AG04449 (cell line): ENCODE measurements around the gene BPTF.
"Not testable (repeated sequence)": the region's sequence is repeated elsewhere in the genome, so short reads cannot be mapped to it uniquely, and the experiment has no call there.

ENCODE experiments used
- CTCF ChIA-PET: fragments of 350-600 bp; formaldehyde crosslinking; extraction: SDS; loops from one replicate; lab custom pipeline; 2021; ENCODE audit warnings: antibody characterized with exemption; lab: Yijun Ruan, JAX
- POLR2A ChIA-PET: fragments of 400-600, 350-600 bp; formaldehyde crosslinking; extraction: SDS; loops from one replicate; lab custom pipeline; 2020; ENCODE audit warnings: antibody characterized with exemption, inconsistent platforms; lab: Yijun Ruan, JAX
- DNase-seq: peaks from one replicate; pipeline ENCODE4 v3.0.0-alpha.2; 2010; ENCODE audit warnings: low read depth, low spot score
- H3K4me3 ChIP-seq: 2 replicates; pipeline ENCODE4 v1.5.1; 2011; ENCODE audit warnings: low read depth, mild to moderate bottlenecking, control low read depth, low read length
- CTCF ChIP-seq: IDR thresholded peaks from one replicate; pipeline ENCODE4 v1.5.1; 2011; ENCODE audit warnings: mild to moderate bottlenecking, moderate library complexity, low read length, control low read depth, inconsistent platforms; ENCODE audit not compliant: insufficient read depth; ENCODE audit errors: missing control alignments

BPTF gene

GRCh38 chr17:67922503-67922902, 97.2 kb downstream of the BPTF start:
- ChIA-PET CTCF (no interaction called here), POLR2A (no interaction called here)
- DNase-seq = no peak
- H3K4me3 ChIP-seq = no peak overlapping the region
- no peak for TF ChIP-seq CTCF

GRCh38 chr17:67928842-67929241, 103.5 kb downstream of the BPTF start:
- POLR2A ChIA-PET, CTCF ChIA-PET, DNase-seq, H3K4me3 ChIP-seq: not testable (repeated sequence)

- ChIA-PET POLR2A (no interaction called here), CTCF (no interaction called here)
- no peak overlapping the region for H3K4me3 ChIP-seq
- TF ChIP-seq CTCF = no peak
- no peak for DNase-seq
These were observed 105.9 kb downstream of the BPTF start for GRCh38 chr17:67931227-67931626.

- peak; percentile 33 for TF ChIP-seq CTCF
- DNase-seq = no peak
- CTCF ChIA-PET = interaction anchor here (0.7 to 1.6 kb wide), 10 partner anchors 9 to 142 kb away, joined by 3 to 5 read pairs (median 4); no protein-coding TSS in a partner anchor
- H3K4me3 ChIP-seq = no peak overlapping the region
- POLR2A ChIA-PET = no interaction called here
These were observed 117.5 kb downstream of the BPTF start for GRCh38 chr17:67942810-67943209.

GRCh38 chr17:67944035-67944434, 118.7 kb downstream of the BPTF start:
- no peak overlapping the region for H3K4me3 ChIP-seq
- POLR2A ChIA-PET = no interaction called here
- CTCF ChIA-PET = interaction anchor here (0.8 to 1.6 kb wide), 4 partner anchors 12 to 25 kb away, joined by 4 to 5 read pairs (median 4); no protein-coding TSS in a partner anchor
- no peak for TF ChIP-seq CTCF
- DNase-seq = no peak

GRCh38 chr17:67946513-67946912, 121.2 kb downstream of the BPTF start:
- ChIA-PET CTCF (interaction anchor here (1.3 to 1.9 kb wide), 4 partner anchors 13 to 118 kb away, joined by 4 to 6 read pairs (median 4); no protein-coding TSS in a partner anchor), POLR2A (no interaction called here)
- no peak for TF ChIP-seq CTCF
- no peak overlapping the region for H3K4me3 ChIP-seq
- no peak for DNase-seq

GRCh38 chr17:67947325-67947813, 122.1 kb downstream of the BPTF start:
- DNase-seq = no peak
- no peak for TF ChIP-seq CTCF
- ChIA-PET POLR2A (no interaction called here), CTCF (interaction anchor here (1.0 to 1.9 kb wide), 5 partner anchors 11 to 119 kb away, joined by 3 to 6 read pairs (median 4); no protein-coding TSS in a partner anchor)
- no peak overlapping the region for H3K4me3 ChIP-seq
